Measurements from ENCODE around the gene TBC1D13.
A peak's percentile ranks its signal among the peaks of the same experiment; 100 is the strongest.

Gene TBC1D13

DNA sequence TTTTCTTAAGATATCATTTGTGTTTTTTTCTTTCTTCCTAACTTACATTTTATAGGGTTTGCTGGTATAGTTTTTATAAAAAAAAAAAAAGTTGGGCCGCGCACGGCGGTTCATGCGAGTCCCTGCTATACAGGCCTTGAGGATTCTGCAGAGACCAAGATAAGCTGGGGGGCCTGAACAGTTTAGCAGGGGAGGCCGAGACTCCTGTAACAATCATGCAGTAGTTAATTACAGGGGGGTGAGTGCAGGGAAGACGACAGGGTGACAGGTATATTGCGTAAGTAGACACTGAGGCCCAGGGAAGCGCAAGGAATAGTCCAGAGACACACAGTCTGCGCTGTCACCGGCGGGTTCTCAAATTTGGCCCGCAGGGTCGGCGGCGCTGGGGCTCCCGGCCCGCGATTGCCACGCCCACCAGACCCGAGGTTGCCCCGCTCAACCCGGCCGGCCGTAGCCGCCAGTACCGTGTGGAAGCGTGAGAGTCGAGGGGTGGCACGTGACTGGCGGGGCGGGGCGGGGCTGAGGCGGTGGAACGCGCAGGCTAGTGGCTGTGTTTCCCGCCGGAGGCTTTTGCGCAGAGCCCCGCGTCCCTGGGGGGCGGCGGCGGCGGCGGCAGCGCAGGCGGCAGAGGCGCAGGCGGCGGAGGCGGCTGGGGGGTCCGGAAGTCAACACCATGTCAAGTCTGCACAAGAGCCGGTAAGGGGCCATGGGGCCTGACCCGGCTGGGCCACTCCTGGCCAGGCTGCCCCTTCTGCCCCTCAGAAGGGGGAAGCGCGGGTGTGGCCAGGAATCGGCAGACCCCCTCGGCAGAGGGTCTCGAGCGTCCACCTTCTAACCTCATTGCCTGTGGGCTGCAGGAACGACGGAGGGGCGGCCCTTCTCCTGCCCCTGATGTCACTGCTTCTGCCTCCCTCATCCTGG, at the start of gene TBC1D13:
Gene TBC1D13 (plus strand): TSS at position 573 of the 921 bp plus-strand sequence. CDS start 101 bp downstream, at position 674.
- H3K36me3 ChIP-seq (ENCODE audit: low read length) = no peaks in the 10 kb centered on the region
- peak within 1 kb of the TSS; percentile 88 for H3K4me3 ChIP-seq (ENCODE audit: insufficient read depth, low read length, poor library complexity, severe bottlenecking)
- H3K27me3 ChIP-seq (ENCODE audit: low read length) = no peaks in the 10 kb centered on the region
- H3K4me2 ChIP-seq (ENCODE audit: low read depth, low read length, poor library complexity, severe bottlenecking) = peak within 1 kb of the TSS; percentile 81
- TF ChIP-seq CTCF (IDR thresholded peaks at IDR 0.05; ENCODE audit: insufficient read depth, low read length, poor library complexity, severe bottlenecking) (no peak), EZH2phosphoT487 (conservative IDR thresholded peaks at IDR 0.05; ENCODE audit: low read length) (no peak)
- H3K79me2 ChIP-seq (ENCODE audit: insufficient read depth, low read length) = peaks cover 15% of the 10 kb centered on the region
- H4K20me1 ChIP-seq (ENCODE audit: low read depth, low read length) = no peaks in the 10 kb centered on the region
- peak within 1 kb of the TSS; percentile 45 for H3K27ac ChIP-seq (ENCODE audit: low read depth, low read length)
- H3K9me2 ChIP-seq (replicated peaks; ENCODE audit: insufficient read depth, low read length) = no peaks in the 10 kb centered on the region
- H3F3A ChIP-seq (ENCODE audit: insufficient read depth) = no peaks in the 10 kb centered on the region
- peak within 1 kb of the TSS; percentile 83 for H3K9ac ChIP-seq (ENCODE audit: low read length)
- H3K9me3 ChIP-seq (ENCODE audit: insufficient read depth, low read length) = peaks cover under 1% of the 10 kb centered on the region; the same call in 1 of the 2 replicates
- peak within 1 kb of the TSS; percentile 87 for H2AFZ ChIP-seq (ENCODE audit: low read depth, low read length, severe bottlenecking)

DNA sequence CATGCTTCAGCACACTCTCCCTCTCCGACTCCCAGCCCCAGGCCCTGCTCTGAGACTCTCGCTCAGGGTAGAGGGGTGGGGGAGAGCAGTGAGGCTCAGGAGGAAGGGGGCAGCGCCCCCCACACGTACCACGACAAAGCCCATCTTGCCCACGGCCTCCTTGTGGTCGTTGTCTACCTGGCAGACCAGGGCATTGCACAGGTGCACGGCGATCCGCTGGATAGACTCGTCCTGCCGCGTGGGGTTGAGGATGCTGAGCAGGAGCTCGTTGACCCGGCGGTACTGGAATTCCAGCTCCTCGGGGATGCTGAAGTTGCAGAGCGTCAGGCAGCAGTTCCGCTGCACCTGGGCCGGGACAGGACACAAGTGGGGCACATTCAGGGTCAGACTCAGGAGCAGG, 44.7 kb upstream of the TBC1D13 start:
- H3K4me3 ChIP-seq (ENCODE audit: insufficient read depth, low read length, poor library complexity, severe bottlenecking) = no peak overlapping the region
- H3K36me3 ChIP-seq (ENCODE audit: low read length) = no peaks in the 10 kb centered on the region
- H3K9me2 ChIP-seq (replicated peaks; ENCODE audit: insufficient read depth, low read length) = no peaks in the 10 kb centered on the region
- no peaks in the 10 kb centered on the region for H3K79me2 ChIP-seq (ENCODE audit: insufficient read depth, low read length)
- no peak overlapping the region for H2AFZ ChIP-seq (ENCODE audit: low read depth, low read length, severe bottlenecking)
- no peaks in the 10 kb centered on the region for H3K27me3 ChIP-seq (ENCODE audit: low read length)
- H4K20me1 ChIP-seq (ENCODE audit: low read depth, low read length) = no peaks in the 10 kb centered on the region
- H3F3A ChIP-seq (ENCODE audit: insufficient read depth) = no peaks in the 10 kb centered on the region
- no peak overlapping the region for H3K4me2 ChIP-seq (ENCODE audit: low read depth, low read length, poor library complexity, severe bottlenecking)
- no peak for TF ChIP-seq EZH2phosphoT487 (conservative IDR thresholded peaks at IDR 0.05; ENCODE audit: low read length)
- no peak for TF ChIP-seq CTCF (IDR thresholded peaks at IDR 0.05; ENCODE audit: insufficient read depth, low read length, poor library complexity, severe bottlenecking)
- H3K9me3 ChIP-seq (ENCODE audit: insufficient read depth, low read length) = no peaks in the 10 kb centered on the region
- no peak overlapping the region for H3K9ac ChIP-seq (ENCODE audit: low read length)
- H3K27ac ChIP-seq (ENCODE audit: low read depth, low read length) = no peak overlapping the region

- Histone ChIP-seq H2AFZ (ENCODE audit: low read depth, low read length, severe bottlenecking) (no peak overlapping the region), H3K4me2 (ENCODE audit: low read depth, low read length, poor library complexity, severe bottlenecking) (no peak overlapping the region), H3K9me2 (replicated peaks; ENCODE audit: insufficient read depth, low read length) (no peaks in the 10 kb centered on the region), H3K36me3 (ENCODE audit: low read length) (no peaks in the 10 kb centered on the region), H4K20me1 (ENCODE audit: low read depth, low read length) (no peaks in the 10 kb centered on the region), H3K9me3 (ENCODE audit: insufficient read depth, low read length) (no peaks in the 10 kb centered on the region), H3K27ac (ENCODE audit: low read depth, low read length) (no peak overlapping the region), H3K79me2 (ENCODE audit: insufficient read depth, low read length) (no peaks in the 10 kb centered on the region), H3K4me3 (ENCODE audit: insufficient read depth, low read length, poor library complexity, severe bottlenecking) (no peak overlapping the region), H3K27me3 (ENCODE audit: low read length) (no peaks in the 10 kb centered on the region), H3K9ac (ENCODE audit: low read length) (no peak overlapping the region), H3F3A (ENCODE audit: insufficient read depth) (no peaks in the 10 kb centered on the region)
- no peak for TF ChIP-seq CTCF (IDR thresholded peaks at IDR 0.05; ENCODE audit: insufficient read depth, low read length, poor library complexity, severe bottlenecking)
- no peak for TF ChIP-seq EZH2phosphoT487 (conservative IDR thresholded peaks at IDR 0.05; ENCODE audit: low read length)
These were observed 43.6 kb upstream of the TBC1D13 start for GRCh38 chr9:128743421-128743820.

Measured in SU-DHL-6 (cell line).